ENCODE results near the gene HEXD.
A peak's percentile ranks its signal among the peaks of the same experiment; 100 is the strongest.
"Not testable (repeated sequence)": the region's sequence is repeated elsewhere in the genome, so short reads cannot be mapped to it uniquely, and the experiment has no call there.

Gene HEXD

DNA sequence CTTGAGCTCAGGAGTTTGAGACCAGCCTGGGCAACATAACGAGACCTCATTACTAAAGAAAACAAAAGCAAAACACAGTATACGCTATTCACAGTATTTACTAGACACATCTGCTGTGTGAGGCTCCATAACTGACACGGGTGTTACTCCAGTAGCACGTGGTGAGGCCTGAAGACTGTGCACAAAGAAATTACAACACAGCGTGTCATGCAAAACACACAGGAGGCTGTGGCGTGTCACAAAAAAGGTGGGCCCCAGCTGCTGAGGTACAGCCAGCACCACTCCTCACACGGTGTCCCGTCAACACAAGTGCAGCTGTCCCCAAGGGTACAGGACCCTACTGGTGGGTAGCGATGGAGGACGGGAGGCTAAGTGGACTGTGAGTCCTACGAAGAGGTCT lies 29.7 kb downstream of the HEXD start:
- Histone ChIP-seq H3K9ac (ENCODE audit: low read depth, low read length) (no peak overlapping the region), H3K27me3 (ENCODE audit: control insufficient read depth, insufficient read depth, low read length) (no peaks in the 10 kb centered on the region), H3K36me3 (ENCODE audit: insufficient read depth, low read length) (peaks cover 14% of the 10 kb centered on the region), H3K4me2 (ENCODE audit: low read length) (no peak overlapping the region), H3K4me1 (ENCODE audit: control insufficient read depth, insufficient read depth, low read length) (peaks cover 13% of the 10 kb centered on the region), H3K4me3 (ENCODE audit: low read length) (no peak overlapping the region), H3K9me3 (replicated peaks; ENCODE audit: low read length) (no peaks in the 10 kb centered on the region)

DNA sequence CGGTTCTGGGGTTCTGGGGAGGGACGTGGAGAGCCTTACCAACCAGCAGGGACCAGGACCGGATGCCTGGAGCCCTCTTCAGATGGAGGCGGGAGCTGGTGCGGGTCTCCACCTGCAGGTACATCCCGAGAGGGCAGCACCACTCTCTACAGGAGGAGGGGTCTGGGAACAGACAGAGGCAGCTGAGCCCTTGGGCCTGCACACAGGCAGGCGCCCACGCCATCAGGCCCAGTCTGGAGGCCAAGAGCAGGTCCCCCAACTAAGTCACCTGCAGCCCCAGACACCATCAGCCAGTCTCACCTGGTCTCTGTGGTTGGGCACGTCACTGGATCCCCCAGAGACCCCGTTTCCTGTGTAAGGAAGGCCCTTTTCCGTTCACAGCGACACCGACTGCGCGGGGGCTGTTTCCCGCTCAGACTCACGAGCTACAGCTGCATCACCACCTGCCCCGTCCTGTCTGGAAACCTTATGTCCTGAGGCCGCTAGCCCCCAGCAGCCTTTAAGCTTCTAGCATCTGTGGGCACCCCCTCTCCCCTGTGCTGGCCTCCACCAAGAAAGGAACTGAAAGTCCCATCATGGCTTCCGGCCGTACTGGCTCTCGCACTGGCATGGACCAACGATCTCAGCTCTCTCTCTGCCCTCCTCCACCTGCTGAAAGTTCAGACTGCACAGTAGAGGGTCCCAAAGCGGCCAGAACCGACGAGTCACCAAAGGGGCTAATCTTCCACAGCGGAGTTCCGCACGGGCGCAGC lies 31.2 kb downstream of the HEXD start:
- H3K9me3 ChIP-seq (replicated peaks; ENCODE audit: low read length) = no peaks in the 10 kb centered on the region
- H3K4me1 ChIP-seq (ENCODE audit: control insufficient read depth, insufficient read depth, low read length) = peaks cover 13% of the 10 kb centered on the region
- H3K4me2 ChIP-seq (ENCODE audit: low read length) = peak overlapping the region; percentile 92
- H3K4me3 ChIP-seq (ENCODE audit: low read length) = peak overlapping the region; percentile 96
- no peaks in the 10 kb centered on the region for H3K27me3 ChIP-seq (ENCODE audit: control insufficient read depth, insufficient read depth, low read length)
- H3K36me3 ChIP-seq (ENCODE audit: insufficient read depth, low read length) = peaks cover 3% of the 10 kb centered on the region
- H3K9ac ChIP-seq (ENCODE audit: low read depth, low read length) = no peak overlapping the region

DNA sequence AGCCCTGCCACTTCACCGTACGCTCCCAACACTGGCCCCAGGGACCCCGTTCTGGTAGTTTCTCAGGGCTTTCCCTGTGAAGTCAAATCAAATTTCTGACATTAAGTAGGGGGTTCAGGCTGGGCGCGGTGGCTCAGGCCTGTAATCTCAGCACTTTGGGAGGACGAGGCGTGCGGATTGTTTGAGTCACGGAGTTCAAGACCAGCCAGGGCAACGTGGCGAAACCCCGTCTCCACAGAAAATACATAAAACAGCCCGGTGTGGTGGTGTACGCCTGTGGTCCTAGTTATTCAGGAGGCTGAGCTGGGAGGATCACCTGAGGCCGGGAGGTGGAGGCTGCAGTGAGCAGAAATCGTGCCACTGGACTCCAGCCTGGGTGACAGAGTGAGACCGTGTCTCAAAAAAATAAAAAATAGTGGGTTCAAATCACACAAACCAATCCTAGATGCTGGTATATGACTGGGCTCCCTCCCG lies 31.8 kb downstream of the HEXD start:
- Histone ChIP-seq H3K27me3 (ENCODE audit: control insufficient read depth, insufficient read depth, low read length) (no peaks in the 10 kb centered on the region), H3K9ac (ENCODE audit: low read depth, low read length) (peak overlapping the region; percentile 93), H3K4me2 (ENCODE audit: low read length) (peak overlapping the region; percentile 92), H3K36me3 (ENCODE audit: insufficient read depth, low read length) (peaks cover 3% of the 10 kb centered on the region), H3K4me1 (ENCODE audit: control insufficient read depth, insufficient read depth, low read length) (peaks cover 13% of the 10 kb centered on the region), H3K4me3 (ENCODE audit: low read length) (peak overlapping the region; percentile 96), H3K9me3 (replicated peaks; ENCODE audit: low read length) (no peaks in the 10 kb centered on the region)

DNA sequence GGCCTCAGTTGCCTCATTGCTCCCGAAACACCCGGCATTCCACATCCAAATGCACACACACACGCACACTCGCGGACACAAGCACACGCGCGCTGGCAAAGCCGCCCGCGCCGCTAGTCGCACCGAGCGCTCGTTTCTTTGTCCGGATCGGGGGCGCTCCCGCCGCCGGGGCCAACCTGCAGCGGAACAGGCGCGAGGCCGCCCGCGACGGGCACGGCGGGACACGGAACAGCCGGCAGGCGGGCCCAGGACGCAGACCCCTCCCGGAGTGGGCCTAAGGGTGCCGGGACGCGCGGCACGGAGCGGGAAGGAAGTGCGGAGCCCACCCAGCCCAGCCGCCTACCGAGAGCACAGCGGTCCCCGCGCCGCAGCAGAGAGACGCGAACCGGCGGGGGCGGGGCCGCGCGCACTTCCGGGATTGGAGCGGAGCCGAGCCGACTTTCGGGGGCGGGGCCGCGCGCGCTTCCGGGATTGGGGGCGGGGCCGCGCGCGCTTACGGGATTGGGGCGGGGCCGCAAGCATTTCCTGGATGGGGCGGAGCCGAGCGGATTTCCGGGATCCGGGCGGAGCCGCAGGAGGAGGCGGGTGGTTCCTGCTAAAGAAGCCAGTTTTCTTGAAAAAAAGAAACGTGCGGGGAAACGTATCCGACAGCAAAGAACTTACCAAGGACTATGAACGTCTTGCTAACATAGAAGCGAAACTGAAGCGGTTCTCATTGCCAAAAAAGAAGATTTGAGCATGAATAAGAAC lies 32.4 kb downstream of the HEXD start, which contains the start of gene CYBC1:
TSS of gene CYBC1 (minus strand) at position 396 of the 750 bp plus-strand sequence. CDS start 1,498 bp downstream, outside the sequence.
- Histone ChIP-seq H3K36me3 (ENCODE audit: insufficient read depth, low read length) (peaks cover 3% of the 10 kb centered on the region), H3K9me3 (replicated peaks; ENCODE audit: low read length) (no peaks in the 10 kb centered on the region), H3K4me3 (ENCODE audit: low read length) (peak within 1 kb of the TSS; percentile 96), H3K27me3 (ENCODE audit: control insufficient read depth, insufficient read depth, low read length) (no peaks in the 10 kb centered on the region), H3K4me1 (ENCODE audit: control insufficient read depth, insufficient read depth, low read length) (peaks cover 13% of the 10 kb centered on the region), H3K4me2 (ENCODE audit: low read length) (peak within 1 kb of the TSS; percentile 95), H3K9ac (ENCODE audit: low read depth, low read length) (peak within 1 kb of the TSS; percentile 93)

DNA sequence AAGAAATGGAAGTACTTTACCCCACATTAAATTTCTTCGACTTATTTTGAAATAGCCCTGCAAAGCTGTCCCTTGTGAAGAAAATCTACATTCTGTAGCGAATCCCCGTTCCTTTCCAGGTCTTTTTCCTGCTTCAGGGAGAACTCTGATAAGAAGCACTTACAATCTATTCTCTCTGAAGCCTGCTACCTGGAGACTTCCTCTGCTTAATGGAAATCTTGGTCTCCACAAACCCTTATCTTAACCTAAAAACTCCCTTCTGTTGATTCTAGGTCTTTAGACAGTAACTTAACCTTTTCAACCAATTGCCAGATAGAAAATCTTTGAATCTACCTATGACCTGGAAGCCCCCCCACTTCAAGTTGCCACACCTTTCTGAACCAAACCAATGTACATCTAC lies 34.0 kb downstream of the HEXD start:
- H3K4me2 ChIP-seq (ENCODE audit: low read length) = no peak overlapping the region

DNA sequence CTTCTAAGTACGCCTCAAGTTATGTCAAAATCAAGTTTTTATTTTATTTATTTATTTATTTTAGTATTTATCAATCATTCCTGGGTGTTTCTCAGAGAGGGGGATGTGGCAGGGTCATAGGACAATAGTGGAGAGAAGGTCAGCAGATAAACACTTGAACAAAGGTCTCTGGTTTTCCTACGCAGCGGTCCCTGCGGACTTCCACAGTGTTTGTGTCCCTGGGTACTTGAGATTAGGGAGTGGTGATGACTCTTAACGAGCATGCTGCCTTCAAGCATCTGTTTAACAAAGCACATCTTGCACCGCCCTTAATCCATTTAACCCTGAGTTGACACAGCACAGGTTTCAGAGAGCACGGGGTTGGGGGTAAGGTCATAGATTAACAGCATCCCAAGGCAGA lies 35.0 kb downstream of the HEXD start:
- H3K36me3 ChIP-seq (ENCODE audit: insufficient read depth, low read length); H3K4me3 ChIP-seq (ENCODE audit: low read length); H3K27me3 ChIP-seq (ENCODE audit: control insufficient read depth, insufficient read depth, low read length); H3K9ac ChIP-seq (ENCODE audit: low read depth, low read length); H3K9me3 ChIP-seq (replicated peaks; ENCODE audit: low read length); H3K4me2 ChIP-seq (ENCODE audit: low read length): not testable (repeated sequence)
- peaks cover 19% of the 10 kb centered on the region for H3K4me1 ChIP-seq (ENCODE audit: control insufficient read depth, insufficient read depth, low read length)

More for the DNA sequence above, 34.0 kb downstream of the HEXD start:
- H3K36me3 ChIP-seq (ENCODE audit: insufficient read depth, low read length) = peaks cover 3% of the 10 kb centered on the region
- no peaks in the 10 kb centered on the region for H3K27me3 ChIP-seq (ENCODE audit: control insufficient read depth, insufficient read depth, low read length)
- H3K4me1 ChIP-seq (ENCODE audit: control insufficient read depth, insufficient read depth, low read length) = peaks cover 13% of the 10 kb centered on the region
- H3K9me3 ChIP-seq (replicated peaks; ENCODE audit: low read length) = no peaks in the 10 kb centered on the region
- no peak overlapping the region for H3K9ac ChIP-seq (ENCODE audit: low read depth, low read length)
- H3K4me3 ChIP-seq (ENCODE audit: low read length) = no peak overlapping the region

DNA sequence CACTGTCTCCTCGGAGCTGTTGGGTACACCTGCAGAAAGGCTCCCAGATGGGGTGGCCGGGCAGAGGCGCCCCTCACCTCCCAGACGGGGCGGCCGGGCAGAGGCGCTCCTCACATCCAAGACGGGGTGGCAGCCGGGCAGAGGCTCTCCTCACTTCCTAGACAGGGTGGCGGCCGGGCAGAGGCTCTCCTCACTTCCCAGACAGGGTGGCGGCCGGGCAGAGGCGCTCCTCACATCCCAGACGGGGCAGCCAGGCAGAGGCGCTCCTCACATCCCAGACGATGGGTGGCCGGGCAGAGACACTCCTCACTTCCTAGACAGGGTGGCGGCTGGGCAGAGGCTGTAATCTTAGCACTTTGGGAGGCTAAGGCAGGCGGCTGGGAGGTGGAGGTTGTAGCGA lies 35.6 kb downstream of the HEXD start:
- peaks cover 19% of the 10 kb centered on the region for H3K4me1 ChIP-seq (ENCODE audit: control insufficient read depth, insufficient read depth, low read length)
- H3K27me3 ChIP-seq (ENCODE audit: control insufficient read depth, insufficient read depth, low read length); H3K4me3 ChIP-seq (ENCODE audit: low read length); H3K36me3 ChIP-seq (ENCODE audit: insufficient read depth, low read length); H3K9ac ChIP-seq (ENCODE audit: low read depth, low read length); H3K9me3 ChIP-seq (replicated peaks; ENCODE audit: low read length); H3K4me2 ChIP-seq (ENCODE audit: low read length): not testable (repeated sequence)

DNA sequence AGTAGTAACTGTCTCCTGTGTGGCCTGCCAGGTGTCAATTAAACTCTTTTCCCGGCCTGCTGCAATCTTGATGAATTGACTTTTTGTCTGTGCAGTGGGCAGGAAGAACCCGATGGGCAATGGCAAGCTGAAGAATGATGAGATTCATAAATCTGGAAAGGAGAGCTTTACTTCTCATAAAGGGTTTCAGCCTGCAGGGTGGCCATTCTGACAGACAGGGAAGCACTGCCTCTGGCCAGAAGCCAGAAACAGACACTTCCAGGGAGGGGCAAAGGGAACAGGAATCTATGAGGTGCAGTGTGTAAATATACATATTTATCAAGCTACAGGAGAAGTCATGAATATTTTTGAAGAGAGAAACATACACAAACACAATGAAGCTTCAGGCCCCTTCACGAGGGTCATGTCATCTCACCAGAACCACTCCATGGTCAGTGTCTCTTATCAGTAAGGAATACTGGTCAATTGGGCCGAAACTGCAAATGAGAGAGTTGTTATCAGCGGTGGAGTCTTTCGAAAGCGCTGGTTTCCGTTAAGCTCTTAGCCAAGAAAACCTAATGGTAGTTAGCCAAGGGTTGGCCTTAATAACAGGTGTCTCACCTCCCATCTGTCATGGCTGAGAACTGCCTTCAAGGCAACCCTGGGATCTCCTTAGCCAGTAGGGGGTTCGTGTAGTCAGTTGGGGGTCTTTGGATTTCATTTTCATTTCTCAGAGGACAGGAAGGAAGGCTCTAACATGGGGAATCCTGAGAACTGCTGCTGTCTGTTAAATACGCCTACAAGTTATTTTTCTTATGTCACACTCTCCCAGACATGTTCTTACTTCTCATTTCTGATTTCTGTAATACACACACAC lies 39.2 kb downstream of the HEXD start:
- Histone ChIP-seq H3K9me3 (replicated peaks; ENCODE audit: low read length) (no peaks in the 10 kb centered on the region), H3K4me2 (ENCODE audit: low read length) (peak overlapping the region; percentile 88), H3K36me3 (ENCODE audit: insufficient read depth, low read length) (peaks cover 11% of the 10 kb centered on the region), H3K4me1 (ENCODE audit: control insufficient read depth, insufficient read depth, low read length) (peaks cover 12% of the 10 kb centered on the region), H3K4me3 (ENCODE audit: low read length) (peak overlapping the region; percentile 93), H3K9ac (ENCODE audit: low read depth, low read length) (peak overlapping the region; percentile 99), H3K27me3 (ENCODE audit: control insufficient read depth, insufficient read depth, low read length) (no peaks in the 10 kb centered on the region)

DNA sequence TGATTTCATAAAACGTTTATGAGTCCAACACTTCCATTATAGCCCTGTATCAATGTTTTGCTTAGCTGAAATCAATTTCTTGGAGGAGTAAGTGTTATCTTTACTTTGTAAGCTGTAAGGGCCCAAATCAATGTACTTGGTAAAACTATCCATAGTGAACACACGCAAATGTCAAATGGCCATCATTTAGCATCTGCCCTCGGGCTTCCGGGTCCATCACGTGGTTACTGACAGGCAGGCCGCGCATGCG lies 39.7 kb downstream of the HEXD start:
- no peaks in the 10 kb centered on the region for H3K27me3 ChIP-seq (ENCODE audit: control insufficient read depth, insufficient read depth, low read length)
- peak overlapping the region; percentile 93 for H3K4me3 ChIP-seq (ENCODE audit: low read length)
- no peaks in the 10 kb centered on the region for H3K9me3 ChIP-seq (replicated peaks; ENCODE audit: low read length)
- H3K4me2 ChIP-seq (ENCODE audit: low read length) = peak overlapping the region; percentile 88
- peaks cover 12% of the 10 kb centered on the region for H3K4me1 ChIP-seq (ENCODE audit: control insufficient read depth, insufficient read depth, low read length)
- peak overlapping the region; percentile 99 for H3K9ac ChIP-seq (ENCODE audit: low read depth, low read length)
- H3K36me3 ChIP-seq (ENCODE audit: insufficient read depth, low read length) = peaks cover 15% of the 10 kb centered on the region

DNA sequence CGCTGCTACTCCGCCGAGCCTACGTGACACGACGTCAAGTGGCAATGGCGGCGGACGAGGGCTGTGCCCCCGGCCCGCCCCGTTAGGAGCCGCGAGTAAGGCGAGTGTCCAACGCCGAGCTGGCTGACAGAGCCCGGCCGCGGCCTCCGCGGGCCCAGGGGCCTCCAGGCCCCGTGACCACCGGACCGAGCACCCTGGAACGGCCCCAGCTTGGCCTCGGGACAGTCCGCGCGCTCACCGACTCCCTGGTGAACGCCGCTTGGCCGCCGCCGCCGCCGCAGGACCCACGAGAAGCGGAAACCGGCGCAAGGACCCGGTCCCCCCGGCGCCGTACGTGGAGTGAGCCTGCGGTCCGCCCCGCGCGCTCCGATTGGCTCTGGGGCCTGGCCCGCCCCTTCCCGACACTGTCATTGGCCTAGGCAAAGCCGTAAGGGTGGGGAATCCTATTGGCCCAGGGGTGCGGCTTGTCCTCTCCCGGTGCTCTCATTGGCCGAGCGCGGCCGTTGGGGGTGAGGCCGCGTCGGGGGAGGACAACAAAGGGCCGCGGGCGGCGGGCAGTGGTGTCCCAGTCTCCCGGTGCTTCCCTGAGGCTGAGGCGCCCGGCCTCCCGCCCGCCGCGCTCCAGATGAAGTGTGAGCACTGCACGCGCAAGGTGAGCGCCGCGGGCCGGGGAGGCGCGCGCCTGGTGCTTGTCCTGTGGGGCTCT lies 40.2 kb downstream of the HEXD start, which contains the start of gene NARF:
TSS of gene NARF (plus strand) at position 563 of the 706 bp plus-strand sequence. CDS start at position 626, 63 bp downstream.
- H3K4me3 ChIP-seq (ENCODE audit: low read length) = peak within 1 kb of the TSS; percentile 93
- H3K4me2 ChIP-seq (ENCODE audit: low read length) = peak within 1 kb of the TSS; percentile 88
- H3K4me1 ChIP-seq (ENCODE audit: control insufficient read depth, insufficient read depth, low read length) = peaks cover 12% of the 10 kb centered on the region
- H3K9ac ChIP-seq (ENCODE audit: low read depth, low read length) = peak within 1 kb of the TSS; percentile 99
- H3K9me3 ChIP-seq (replicated peaks; ENCODE audit: low read length) = no peaks in the 10 kb centered on the region
- no peaks in the 10 kb centered on the region for H3K27me3 ChIP-seq (ENCODE audit: control insufficient read depth, insufficient read depth, low read length)
- peaks cover 15% of the 10 kb centered on the region for H3K36me3 ChIP-seq (ENCODE audit: insufficient read depth, low read length)

All from skeletal muscle satellite cell (primary cell).